Fibroblast of pulmonary artery (primary cell): ENCODE data around the gene LILRA6.

Experiments
- DNase-seq: peaks from one replicate; pipeline ENCODE4 v3.0.0-alpha.2; 2010; ENCODE audit warnings: low read depth
- H3K4me3 ChIP-seq: replicated peaks from 2 replicates; pipeline ENCODE4 v1.5.1; 2011; ENCODE audit warnings: low read depth, mild to moderate bottlenecking, control low read depth, low read length, moderate library complexity
- CTCF ChIP-seq: IDR thresholded peaks from 2 replicates; pipeline ENCODE4 v1.5.1; 2011; ENCODE audit warnings: mild to moderate bottlenecking, control low read depth, low read length, inconsistent platforms; ENCODE audit errors: missing control alignments

Gene LILRA6

GRCh38 chr19:54186934-54187381, 55.6 kb downstream of the LILRA6 start:
- no peak overlapping the region for H3K4me3 ChIP-seq
- DNase-seq = no peak
- TF ChIP-seq CTCF = no peak
